Heart right ventricle (tissue), 16 donors: ENCODE results near the gene COL23A1. TPM values are rescaled to one million over a fixed set of nuclear protein-coding genes. Genes with fewer than 3 reads are reported as not detected.

ENCODE experiments used
- ATAC-seq, 8 donors: fragments of 200-7000 bp; cut with Tn5 transposase; one replicate each; pipeline ENCODE4 v1.9.1; 2020; ENCODE audit warnings: mild to moderate bottlenecking in 8 of 8, moderate library complexity in 8 of 8, moderate number of reproducible peaks in 1 of 8
- DNase-seq, 2 donors: peaks; one replicate each; pipeline ENCODE4 v3.0.0-alpha.2; 2020
- H3K27ac ChIP-seq, 10 donors: fragments of 200-600 bp; sonication (generic) in 2 of 10; one replicate each; pipeline versions ENCODE4 v1.5.0 to v1.8.0; 2020 to 2022; ENCODE audit warnings: mild to moderate bottlenecking in 3 of 10
- H3K27me3 ChIP-seq, 7 donors: fragments of 200-600 bp; one replicate each; pipeline ENCODE4 v1.8.0; 2021 to 2022; ENCODE audit warnings: mild to moderate bottlenecking in 2 of 7
- H3K36me3 ChIP-seq, 9 donors: fragments of 200-600 bp; sonication (generic) in 1 of 9; one replicate each; pipeline versions ENCODE4 v1.5.0 to v1.8.0; 2020 to 2022; ENCODE audit warnings: mild to moderate bottlenecking in 2 of 9
- H3K4me1 ChIP-seq, 9 donors: fragments of 200-600 bp; sonication (generic) in 1 of 9; one replicate each; pipeline versions ENCODE4 v1.5.0 to v1.8.0; 2020 to 2022; ENCODE audit warnings: mild to moderate bottlenecking in 4 of 9
- H3K4me3 ChIP-seq, 10 donors: fragments of 200-600 bp; sonication (generic) in 2 of 10; one replicate each; pipeline versions ENCODE4 v1.5.0 to v1.8.0; 2020 to 2022; ENCODE audit warnings: mild to moderate bottlenecking in 7 of 10, moderate library complexity in 2 of 10
- H3K9me3 ChIP-seq, 11 donors: fragments of 200-600 bp in 10 of 11; sonication (generic) in 2 of 11; one replicate each; pipeline versions ENCODE4 v1.5.0 to v1.8.0; 2013 to 2022; ENCODE audit warnings: mild to moderate bottlenecking in 2 of 11, control low read depth in 1 of 11, moderate library complexity in 1 of 11
- WGBS, 2 donors: extraction: QIAGEN DNeasy Blood & Tissue Kit; methylation state at CpG; one replicate each; pipeline ENCODE4 v1.1.7; 2013; ENCODE audit warnings: inconsistent platforms in 1 of 2; 5-methylcytosine and 5-hydroxymethylcytosine counted together
- intact Hi-C, 10 donors: fragments of 100-400 bp; cut with DNase I; formaldehyde crosslinking; loops; one replicate each; pipeline versions ENCODE4 v1.11.1 to v1.14.2; 2022
- polyA plus RNA-seq, 2 donors: library from polyadenylated mRNA; stranded (reverse); fragments of 200-250 nt; gene quantifications; one replicate each; pipeline ENCODE4 v1.2.3, GENCODE V29; 2013
- total RNA-seq, 10 donors: library from RNA; stranded (reverse); fragmentation: NEBNext Ultra II Directional in 3 of 10; extraction: Animal tissue kit (Norgen Biotek cat#: 25700) in 3 of 10; gene quantifications; one replicate each; pipeline versions ENCODE4 v1.2.1 to v1.2.4, GENCODE V29; 2021 to 2023
- TF ChIP-seq, protein P1 (sequence below), 9 donors: fragments of 200-600 bp; sonication (generic) in 2 of 9; IDR thresholded peaks; one replicate each; pipeline versions ENCODE4 v1.5.0 to v1.8.0; 2021 to 2022; ENCODE audit warnings: antibody characterized with exemption in 9 of 9, mild to moderate bottlenecking in 5 of 9, moderate library complexity in 1 of 9
- donor health status: Arrhythmogenic right ventricular cardiomyopathy.
- donor health status: ischemic (EF 13 %, LVEDD 7.1; RV severe dilation, severe dysfunction).
- donor health status: healthy with polysubstance abuse.
- donor health status: DM: no; HTN: yes; CAD: no.
- donor health status: DM: no; HTN: no; CAD: no.
- donor health status: ischemic (EF 25% LVEDD 6.9; RV normal size, moderate dysfunction).
- donor health status: ischemic (EF 25% LVEDD 5.7; RV mildly dilated, moderate dysfunction).
- donor health status: healthy.
- donor health status: DM: yes; HTN: yes; CAD: no.
- donor health status: Ischemic cardiomyopathy.
- donor health status: ischemic (EF 35%, LVEDD 5.7; RV mildly dilated, moderate dysfunction).
- donor health status: nonischemic (EF 11% LVEDD 7.7; RV severe dilation, severe dysfunction).
- donor health status: DM: yes; HTN: yes; CAD: no.
- donor health status: PGD.
- donor health status: ischemic (EF 29% LVEDD 5.4; RV normal size, mild dysfunction).
- donor health status: nonischemic (EF 23%, LVEDD 6.1; RV moderate dilation, normal function).

Gene COL23A1
- total and polyA plus RNA-seq, 12 donors: 8.9 to 29.0 (median 16.2) TPM

DNA sequence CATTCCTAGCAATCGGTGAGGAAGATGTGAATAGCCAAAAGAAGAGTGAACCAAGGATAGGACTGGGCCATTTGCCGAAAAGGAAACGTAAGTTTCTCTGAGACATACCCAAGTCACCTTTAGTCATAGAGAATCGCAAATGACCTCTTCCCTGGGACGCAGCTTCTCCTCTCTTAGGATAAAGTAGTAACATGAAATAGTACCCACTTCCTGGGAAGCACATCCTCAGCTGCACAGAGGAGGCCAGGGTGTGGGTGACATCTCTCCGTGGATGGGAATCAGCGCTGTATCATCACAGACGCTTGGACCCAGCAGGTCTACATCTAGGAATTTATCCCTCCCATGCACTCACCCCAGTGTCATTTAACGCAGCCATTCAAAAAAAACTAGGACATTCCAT is 236.7 kb downstream of the COL23A1 start:
- TF ChIP-seq, protein P1, sequence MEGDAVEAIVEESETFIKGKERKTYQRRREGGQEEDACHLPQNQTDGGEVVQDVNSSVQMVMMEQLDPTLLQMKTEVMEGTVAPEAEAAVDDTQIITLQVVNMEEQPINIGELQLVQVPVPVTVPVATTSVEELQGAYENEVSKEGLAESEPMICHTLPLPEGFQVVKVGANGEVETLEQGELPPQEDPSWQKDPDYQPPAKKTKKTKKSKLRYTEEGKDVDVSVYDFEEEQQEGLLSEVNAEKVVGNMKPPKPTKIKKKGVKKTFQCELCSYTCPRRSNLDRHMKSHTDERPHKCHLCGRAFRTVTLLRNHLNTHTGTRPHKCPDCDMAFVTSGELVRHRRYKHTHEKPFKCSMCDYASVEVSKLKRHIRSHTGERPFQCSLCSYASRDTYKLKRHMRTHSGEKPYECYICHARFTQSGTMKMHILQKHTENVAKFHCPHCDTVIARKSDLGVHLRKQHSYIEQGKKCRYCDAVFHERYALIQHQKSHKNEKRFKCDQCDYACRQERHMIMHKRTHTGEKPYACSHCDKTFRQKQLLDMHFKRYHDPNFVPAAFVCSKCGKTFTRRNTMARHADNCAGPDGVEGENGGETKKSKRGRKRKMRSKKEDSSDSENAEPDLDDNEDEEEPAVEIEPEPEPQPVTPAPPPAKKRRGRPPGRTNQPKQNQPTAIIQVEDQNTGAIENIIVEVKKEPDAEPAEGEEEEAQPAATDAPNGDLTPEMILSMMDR (IDR thresholded peaks at IDR 0.05): no peak
- DNase-seq (no peak), ATAC-seq (no peak)
- Histone ChIP-seq H3K9me3 (no peaks in the 10 kb centered on the region), H3K4me1 (peaks cover 0 to 21% (median 13%) of the 10 kb centered on the region in 9 donors), H3K4me3 (no peak overlapping the region), H3K27me3 (peaks cover 0 to 18% (median 8%) of the 10 kb centered on the region in 7 donors), H3K27ac (no peak overlapping the region), H3K36me3 (no peaks in the 10 kb centered on the region)
- intact Hi-C loops: no loop called here
- WGBS, 2 donors: 88 to 92% methylated on average over 9 of the region's 9 CpGs

DNA sequence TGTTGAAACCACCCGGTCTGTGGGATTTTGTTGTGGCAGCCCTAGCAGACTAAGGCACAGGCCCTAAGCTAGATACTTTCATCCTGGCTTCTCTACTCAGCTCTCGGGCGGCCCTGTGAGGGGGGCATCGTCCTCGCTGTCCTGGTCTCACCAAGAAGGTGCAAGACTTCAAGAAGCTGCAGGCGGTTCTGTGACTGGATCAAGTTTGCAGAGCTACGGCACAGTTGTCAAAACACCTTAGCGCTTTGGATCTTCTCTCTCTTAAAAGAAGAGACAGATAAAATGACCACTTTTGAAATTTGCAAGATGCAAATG is 238.2 kb downstream of the COL23A1 start:
- DNase-seq: no peak
- intact Hi-C loops: no loop called here
- Histone ChIP-seq H3K27ac (no peak overlapping the region), H3K36me3 (no peaks in the 10 kb centered on the region), H3K4me3 (no peak overlapping the region), H3K27me3 (peaks cover 0 to 24% (median 8%) of the 10 kb centered on the region in 7 donors), H3K4me1 (peaks cover 0 to 17% (median 9%) of the 10 kb centered on the region in 9 donors), H3K9me3 (no peaks in the 10 kb centered on the region)
- no peak for ATAC-seq
- WGBS, 2 donors: 94 to 97% methylated on average over 8 of the region's 8 CpGs
- TF ChIP-seq, protein P1 (IDR thresholded peaks at IDR 0.05): no peak

DNA sequence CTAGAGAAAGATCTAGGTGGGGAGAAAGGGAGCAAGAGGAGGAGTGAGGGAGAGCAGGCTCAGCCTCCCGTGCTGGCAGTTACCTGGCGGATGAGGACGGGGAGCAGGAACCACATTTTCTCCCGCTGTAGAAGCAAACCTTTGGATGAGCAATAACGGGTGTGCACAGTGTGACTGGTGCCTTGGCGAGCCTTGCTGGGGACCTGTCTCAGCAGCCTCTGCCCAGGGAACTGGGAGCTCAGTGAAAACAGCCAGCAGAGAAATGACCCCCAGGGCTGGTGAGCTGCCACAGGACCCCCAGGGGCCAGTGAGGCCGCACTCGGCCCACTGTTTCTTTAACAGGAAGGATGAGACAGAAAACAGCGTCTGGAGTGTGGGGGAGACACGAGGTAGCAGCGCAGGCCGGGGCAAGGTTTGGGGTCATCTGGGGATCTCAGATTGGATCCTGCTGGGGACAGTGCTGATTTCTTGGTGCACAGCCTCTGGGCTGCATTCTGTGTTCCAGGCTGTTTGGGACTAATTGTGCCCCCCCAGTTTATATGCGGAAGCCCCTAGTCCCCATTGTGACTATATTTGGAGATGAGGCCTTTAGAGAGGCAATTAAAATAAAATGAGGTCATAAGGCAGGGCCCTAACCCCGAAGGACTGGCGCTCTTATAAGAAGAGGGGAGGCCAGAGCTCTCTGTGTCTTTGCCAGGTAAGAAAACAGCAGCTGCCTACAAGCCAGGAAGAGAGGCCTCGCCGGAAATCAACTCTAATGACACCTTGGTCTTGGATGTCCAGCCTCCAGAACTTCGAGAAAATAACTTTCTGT is 238.8 kb downstream of the COL23A1 start:
- no peak overlapping the region for H3K4me3 ChIP-seq
- intact Hi-C loops: no loop called here
- no peaks in the 10 kb centered on the region for H3K9me3 ChIP-seq
- no peak for ATAC-seq
- H3K27ac ChIP-seq: no peak overlapping the region
- H3K27me3 ChIP-seq: peaks cover 0 to 20% (median 5%) of the 10 kb centered on the region in 7 donors
- no peaks in the 10 kb centered on the region for H3K36me3 ChIP-seq
- peaks cover 0 to 11% (median 4%) of the 10 kb centered on the region in 9 donors for H3K4me1 ChIP-seq
- 81 to 87% methylated on average over 18 of the region's 18 CpGs for WGBS, 2 donors
- DNase-seq: no peak
- TF ChIP-seq, protein P1 (IDR thresholded peaks at IDR 0.05): no peak

DNA sequence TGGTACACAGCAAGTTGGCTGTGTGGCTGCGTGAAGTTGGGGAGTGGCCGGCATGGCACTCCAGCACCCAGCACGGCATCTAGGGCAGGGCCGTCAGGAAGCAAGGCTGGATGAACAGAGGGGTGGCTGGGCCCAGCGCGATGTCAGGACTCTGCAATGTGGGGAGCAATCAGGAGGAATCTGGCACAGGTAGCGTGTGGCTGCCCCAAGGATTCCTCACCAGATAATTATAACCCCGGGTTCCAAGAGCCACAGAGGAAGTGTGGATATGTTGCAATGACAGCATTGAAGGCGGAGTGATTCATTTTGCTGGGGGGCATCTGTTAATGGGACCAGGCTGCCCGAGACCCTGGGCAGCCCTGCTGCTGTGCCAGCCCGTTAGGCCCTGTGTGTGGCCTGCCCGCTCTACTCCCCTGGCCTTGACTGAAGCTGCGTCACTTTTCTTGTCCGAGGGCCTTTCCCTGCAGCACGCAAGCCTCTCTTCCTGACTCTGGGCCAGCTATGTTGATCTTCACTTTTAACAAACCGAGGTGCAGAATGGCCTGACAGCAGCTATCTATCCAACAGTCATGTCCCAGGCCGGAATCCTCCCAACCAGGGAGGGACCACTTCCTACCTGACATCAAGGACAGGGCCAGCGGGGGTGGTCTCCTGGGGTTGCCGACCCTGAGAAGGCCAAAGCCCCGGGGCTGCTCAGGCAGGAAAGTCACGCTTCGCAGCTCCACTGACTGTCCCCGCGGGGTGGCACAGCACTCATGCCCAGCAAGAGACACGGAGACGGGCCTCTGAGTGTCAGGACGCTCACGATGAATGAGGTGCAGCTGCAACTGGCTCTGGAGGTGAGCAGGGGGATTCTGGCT is 239.6 kb downstream of the COL23A1 start:
- Histone ChIP-seq H3K4me3 (no peak overlapping the region), H3K27me3 (peaks cover 0 to 18% (median 0%) of the 10 kb centered on the region in 7 donors), H3K9me3 (no peaks in the 10 kb centered on the region), H3K36me3 (no peaks in the 10 kb centered on the region), H3K4me1 (peaks cover 0 to 3% (median 0%) of the 10 kb centered on the region in 9 donors), H3K27ac (no peak overlapping the region)
- WGBS, 2 donors: 80 to 82% methylated on average over 28 of the region's 28 CpGs
- intact Hi-C loops: no loop called here
- DNase-seq (no peak), ATAC-seq (no peak)
- TF ChIP-seq, protein P1 (IDR thresholded peaks at IDR 0.05): no peak
